ENCODE measurements around the gene PRKN. TPM values are rescaled to one million over a fixed set of nuclear protein-coding genes. Genes with fewer than 3 reads are reported as not detected.
A peak's percentile ranks its signal among the peaks of the same experiment; 100 is the strongest.

Gene PRKN
- total and polyA plus RNA-seq, 9 of the 15 experiments (the other 6 are each of a cell fraction or from before 2014, with no cell fraction given) = 0.03 to 0.96 (median 0.15) TPM; not detected in 2

DNA sequence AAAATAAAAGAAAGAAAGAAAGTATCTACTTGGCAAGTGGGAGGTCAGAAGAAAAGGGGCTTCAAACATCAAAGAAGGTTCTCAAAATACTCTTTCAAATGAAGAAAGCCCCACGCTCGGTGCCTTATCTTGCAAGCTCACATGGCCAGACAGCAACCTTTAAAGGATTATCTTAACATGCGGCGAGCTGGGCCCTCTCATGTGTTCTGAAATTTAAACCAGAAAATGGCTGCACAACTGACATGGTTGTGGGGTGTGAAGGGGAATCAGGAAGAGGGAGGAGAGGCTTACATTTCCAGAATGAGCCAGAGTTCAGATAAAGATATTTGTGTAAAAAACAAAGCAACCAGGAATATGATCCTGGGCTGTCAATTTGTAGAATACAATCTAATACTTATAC is 363.1 kb downstream of the PRKN start (continued):
- TF ChIP-seq PHTF2 (CRISPR knock-in tag; IDR thresholded peaks at IDR 0.05) (peak; percentile 77; the same call in 1 of the 2 replicates), ZNF134 (CRISPR knock-in tag; conservative IDR thresholded peaks at IDR 0.05) (peak; percentile 80), ZNF584 (CRISPR knock-in tag; IDR thresholded peaks at IDR 0.05; ENCODE audit: low read depth) (0 out of 2 replicates have a peak, but pooled peaks have one; percentile 63), TEAD4 (IDR thresholded peaks at IDR 0.05; ENCODE audit: low read length) (peak; percentile 73), TEAD4 (CRISPR knock-in tag; IDR thresholded peaks at IDR 0.05; ENCODE audit: borderline replicate concordance) (peak; percentile 82; the same call in 1 of the 2 replicates), ZNF224 (CRISPR knock-in tag; IDR thresholded peaks at IDR 0.05) (0 out of 2 replicates have a peak, but pooled peaks have one; percentile 36), ZNF239 (CRISPR knock-in tag; IDR thresholded peaks at IDR 0.05) (peak; percentile 86), NR2C2 (CRISPR knock-in tag; IDR thresholded peaks at IDR 0.05) (no peak), NR2C2 (tag; IDR thresholded peaks at IDR 0.05) (peak; percentile 64), ZNF165 (CRISPR knock-in tag; IDR thresholded peaks at IDR 0.05; ENCODE audit: borderline replicate concordance) (peak; percentile 97), CBFA2T2 (conservative IDR thresholded peaks at IDR 0.05) (peak; percentile 52), HOMEZ (CRISPR knock-in tag; IDR thresholded peaks at IDR 0.05) (peak; percentile 86; the same call in 1 of the 2 replicates), TEAD2 (tag; IDR thresholded peaks at IDR 0.05) (0 out of 2 replicates have a peak, but pooled peaks have one; percentile 62), POLR2A (conservative IDR thresholded peaks at IDR 0.05) (no peak), ZNF263 (CRISPR knock-in tag; IDR thresholded peaks at IDR 0.05; ENCODE audit: borderline replicate concordance) (peak; percentile 74; the same call in 1 of the 2 replicates), ZNF583 (CRISPR knock-in tag; IDR thresholded peaks at IDR 0.05) (peak; percentile 95), NBN (IDR thresholded peaks at IDR 0.05; ENCODE audit: low read depth) (no peak), DDX20 (tag; IDR thresholded peaks at IDR 0.05; ENCODE audit: low read depth) (peak; percentile 88), SMAD3 (CRISPR knock-in tag; conservative IDR thresholded peaks at IDR 0.05) (peak; percentile 96), PBX2 (CRISPR knock-in tag; IDR thresholded peaks at IDR 0.05; ENCODE audit: low read depth) (no peak), PBX2 (tag; conservative IDR thresholded peaks at IDR 0.05; ENCODE audit: low read depth) (peak; percentile 58), HIVEP1 (CRISPR knock-in tag; IDR thresholded peaks at IDR 0.05) (peak; percentile 95), MBD2 (IDR thresholded peaks at IDR 0.05; ENCODE audit: borderline replicate concordance, low read depth) (no peak)
- TF ChIP-seq, protein P1, sequence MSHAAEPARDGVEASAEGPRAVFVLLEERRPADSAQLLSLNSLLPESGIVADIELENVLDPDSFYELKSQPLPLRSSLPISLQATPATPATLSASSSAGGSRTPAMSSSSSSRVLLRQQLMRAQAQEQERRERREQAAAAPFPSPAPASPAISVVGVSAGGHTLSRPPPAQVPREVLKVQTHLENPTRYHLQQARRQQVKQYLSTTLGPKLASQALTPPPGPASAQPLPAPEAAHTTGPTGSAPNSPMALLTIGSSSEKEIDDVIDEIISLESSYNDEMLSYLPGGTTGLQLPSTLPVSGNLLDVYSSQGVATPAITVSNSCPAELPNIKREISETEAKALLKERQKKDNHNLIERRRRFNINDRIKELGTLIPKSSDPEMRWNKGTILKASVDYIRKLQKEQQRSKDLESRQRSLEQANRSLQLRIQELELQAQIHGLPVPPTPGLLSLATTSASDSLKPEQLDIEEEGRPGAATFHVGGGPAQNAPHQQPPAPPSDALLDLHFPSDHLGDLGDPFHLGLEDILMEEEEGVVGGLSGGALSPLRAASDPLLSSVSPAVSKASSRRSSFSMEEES (CRISPR knock-in tag; IDR thresholded peaks at IDR 0.05) = peak; percentile 16; the same call in 1 of the 2 replicates
- TF ChIP-seq, protein P2, sequence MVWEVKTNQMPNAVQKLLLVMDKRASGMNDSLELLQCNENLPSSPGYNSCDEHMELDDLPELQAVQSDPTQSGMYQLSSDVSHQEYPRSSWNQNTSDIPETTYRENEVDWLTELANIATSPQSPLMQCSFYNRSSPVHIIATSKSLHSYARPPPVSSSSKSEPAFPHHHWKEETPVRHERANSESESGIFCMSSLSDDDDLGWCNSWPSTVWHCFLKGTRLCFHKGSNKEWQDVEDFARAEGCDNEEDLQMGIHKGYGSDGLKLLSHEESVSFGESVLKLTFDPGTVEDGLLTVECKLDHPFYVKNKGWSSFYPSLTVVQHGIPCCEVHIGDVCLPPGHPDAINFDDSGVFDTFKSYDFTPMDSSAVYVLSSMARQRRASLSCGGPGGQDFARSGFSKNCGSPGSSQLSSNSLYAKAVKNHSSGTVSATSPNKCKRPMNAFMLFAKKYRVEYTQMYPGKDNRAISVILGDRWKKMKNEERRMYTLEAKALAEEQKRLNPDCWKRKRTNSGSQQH (CRISPR knock-in tag; IDR thresholded peaks at IDR 0.05) = peak; percentile 44; the same call in 1 of the 2 replicates
